DND-41 (cell line): ENCODE results near the gene MED12.

Experiments
- EZH2 ChIP-seq: IDR thresholded peaks from 3 replicates; pipeline ENCODE4 v1.6.1; 2012; ENCODE audit warnings: borderline replicate concordance, low read depth, mild to moderate bottlenecking, moderate library complexity, low read length, inconsistent platforms; ENCODE audit not compliant: severe bottlenecking
- TF ChIP-seq, protein P1 (sequence below): IDR thresholded peaks from 2 replicates; pipeline ENCODE4 v1.5.1; 2012; ENCODE audit warnings: borderline replicate concordance, low read length, moderate library complexity, mild to moderate bottlenecking; ENCODE audit not compliant: poor library complexity, severe bottlenecking; ENCODE audit errors: extremely low read depth

DNA sequence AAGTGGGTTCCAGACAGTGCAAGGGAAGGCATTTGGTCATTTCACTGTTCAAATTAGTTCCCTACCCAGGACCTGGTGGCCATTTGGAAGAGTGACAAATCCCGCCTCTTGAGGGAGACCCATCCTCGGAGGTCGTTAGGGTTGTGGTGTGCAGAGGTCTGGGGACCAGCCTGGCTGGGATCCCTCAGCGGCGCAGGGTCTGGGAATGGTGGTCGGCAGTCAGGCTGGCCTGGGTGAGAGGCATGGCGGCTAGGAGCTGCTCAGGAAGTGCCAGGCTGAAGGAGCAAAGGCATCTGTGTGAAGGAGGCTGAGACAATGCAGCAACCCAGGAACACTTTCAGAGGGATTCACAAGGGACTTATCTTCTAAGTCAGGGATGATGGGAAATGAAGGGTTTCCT is 33.0 kb downstream of the MED12 start:
- TF ChIP-seq, protein P1, sequence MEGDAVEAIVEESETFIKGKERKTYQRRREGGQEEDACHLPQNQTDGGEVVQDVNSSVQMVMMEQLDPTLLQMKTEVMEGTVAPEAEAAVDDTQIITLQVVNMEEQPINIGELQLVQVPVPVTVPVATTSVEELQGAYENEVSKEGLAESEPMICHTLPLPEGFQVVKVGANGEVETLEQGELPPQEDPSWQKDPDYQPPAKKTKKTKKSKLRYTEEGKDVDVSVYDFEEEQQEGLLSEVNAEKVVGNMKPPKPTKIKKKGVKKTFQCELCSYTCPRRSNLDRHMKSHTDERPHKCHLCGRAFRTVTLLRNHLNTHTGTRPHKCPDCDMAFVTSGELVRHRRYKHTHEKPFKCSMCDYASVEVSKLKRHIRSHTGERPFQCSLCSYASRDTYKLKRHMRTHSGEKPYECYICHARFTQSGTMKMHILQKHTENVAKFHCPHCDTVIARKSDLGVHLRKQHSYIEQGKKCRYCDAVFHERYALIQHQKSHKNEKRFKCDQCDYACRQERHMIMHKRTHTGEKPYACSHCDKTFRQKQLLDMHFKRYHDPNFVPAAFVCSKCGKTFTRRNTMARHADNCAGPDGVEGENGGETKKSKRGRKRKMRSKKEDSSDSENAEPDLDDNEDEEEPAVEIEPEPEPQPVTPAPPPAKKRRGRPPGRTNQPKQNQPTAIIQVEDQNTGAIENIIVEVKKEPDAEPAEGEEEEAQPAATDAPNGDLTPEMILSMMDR = no peak
- TF ChIP-seq EZH2 = no peak
